SK-N-SH treated with all-trans-retinoic acid at 6 μM for 48 hours (cell line): ENCODE results near the gene P2RY8.

Experiments
- ATAC-seq: fragments of 200-7000 bp; cut with Tn5 transposase; 3 replicates; pipeline ENCODE4 v1.9.1; 2020; ENCODE audit warnings: mild to moderate bottlenecking, moderate library complexity
- ARNTL ChIP-seq: fragments of 450-650 bp; formaldehyde crosslinking; IDR thresholded peaks from 2 replicates; pipeline ENCODE4 v1.5.0; 2020; ENCODE audit warnings: low read depth, mild to moderate bottlenecking, moderate library complexity, borderline replicate concordance
- BACH2 ChIP-seq: fragments of 250-450 bp; sonication (Bioruptor Pico); IDR thresholded peaks from 2 replicates; pipeline ENCODE4 v1.9.0; 2021; ENCODE audit warnings: mild to moderate bottlenecking, borderline replicate concordance
- CSDC2 ChIP-seq: fragments of 250-450 bp; sonication (Bioruptor Pico); IDR thresholded peaks from 2 replicates; pipeline ENCODE4 v1.5.0; 2020; ENCODE audit warnings: mild to moderate bottlenecking, moderate library complexity
- ESRRG ChIP-seq: fragments of 250-450 bp; sonication (Bioruptor Pico); IDR thresholded peaks from 2 replicates; pipeline ENCODE4 v1.6.1; 2021; ENCODE audit warnings: mild to moderate bottlenecking
- GLIS3 ChIP-seq: fragments of 250-450 bp; sonication (Bioruptor Pico); IDR thresholded peaks from 2 replicates; pipeline ENCODE4 v1.5.0; 2020; ENCODE audit warnings: mild to moderate bottlenecking, moderate library complexity
- OSR1 ChIP-seq: fragments of 250-450 bp; sonication (Bioruptor Pico); IDR thresholded peaks from 2 replicates; pipeline ENCODE4 v1.8.0; 2022; ENCODE audit warnings: moderate library complexity, mild to moderate bottlenecking, inconsistent platforms
- RARB ChIP-seq: fragments of 250-450 bp; sonication (Bioruptor Pico); IDR thresholded peaks from 2 replicates; pipeline ENCODE4 v1.8.0; 2021; ENCODE audit warnings: mild to moderate bottlenecking, moderate library complexity
- TCF4 ChIP-seq: fragments of 250-450 bp; sonication (Bioruptor Pico); IDR thresholded peaks from 2 replicates; pipeline ENCODE4 v1.8.0; 2021; ENCODE audit warnings: mild to moderate bottlenecking, moderate library complexity, borderline replicate concordance
- TOX ChIP-seq: fragments of 250-450 bp; sonication (Bioruptor Pico); IDR thresholded peaks from 2 replicates; pipeline ENCODE4 v1.8.0; 2021; ENCODE audit warnings: mild to moderate bottlenecking, moderate library complexity, borderline replicate concordance
- ZFP3 ChIP-seq: fragments of 250-450 bp; sonication (Bioruptor Pico); IDR thresholded peaks from 2 replicates; pipeline ENCODE4 v1.5.0; 2020; ENCODE audit warnings: mild to moderate bottlenecking, moderate library complexity
- ZFP30 ChIP-seq: fragments of 450-650 bp; formaldehyde crosslinking; IDR thresholded peaks from 2 replicates; pipeline ENCODE4 v1.5.0; 2022; ENCODE audit warnings: mild to moderate bottlenecking, moderate library complexity
- ZNF565 ChIP-seq: fragments of 450-650 bp; formaldehyde crosslinking; conservative IDR thresholded peaks from 2 replicates; pipeline ENCODE4 v1.5.0; 2020; ENCODE audit warnings: low read depth, mild to moderate bottlenecking, moderate library complexity
- TF ChIP-seq, protein P1 (sequence below): fragments of 250-450 bp; sonication (Bioruptor Pico); IDR thresholded peaks from 2 replicates; pipeline ENCODE4 v1.5.0; 2020; ENCODE audit warnings: mild to moderate bottlenecking, moderate library complexity
- TF ChIP-seq, protein P2 (sequence below): fragments of 250-450 bp; sonication (Bioruptor Pico); IDR thresholded peaks from 2 replicates; pipeline ENCODE4 v1.5.1; 2020; ENCODE audit warnings: low read depth, mild to moderate bottlenecking, moderate library complexity
- TF ChIP-seq, protein P3 (sequence below): fragments of 250-450 bp; sonication (Bioruptor Pico); IDR thresholded peaks from 2 replicates; pipeline ENCODE4 v1.5.1; 2021; ENCODE audit warnings: mild to moderate bottlenecking, moderate library complexity
- TF ChIP-seq, protein P4 (sequence below): fragments of 250-450 bp; sonication (Bioruptor Pico); IDR thresholded peaks from 2 replicates; pipeline ENCODE4 v1.8.0; 2020; ENCODE audit warnings: mild to moderate bottlenecking, moderate library complexity, borderline replicate concordance
- TF ChIP-seq, protein P5 (sequence below): fragments of 250-450 bp; sonication (Bioruptor Pico); IDR thresholded peaks from 2 replicates; pipeline ENCODE4 v1.8.0; 2021; ENCODE audit warnings: low read depth, mild to moderate bottlenecking, moderate library complexity, borderline replicate concordance

P2RY8 gene

DNA sequence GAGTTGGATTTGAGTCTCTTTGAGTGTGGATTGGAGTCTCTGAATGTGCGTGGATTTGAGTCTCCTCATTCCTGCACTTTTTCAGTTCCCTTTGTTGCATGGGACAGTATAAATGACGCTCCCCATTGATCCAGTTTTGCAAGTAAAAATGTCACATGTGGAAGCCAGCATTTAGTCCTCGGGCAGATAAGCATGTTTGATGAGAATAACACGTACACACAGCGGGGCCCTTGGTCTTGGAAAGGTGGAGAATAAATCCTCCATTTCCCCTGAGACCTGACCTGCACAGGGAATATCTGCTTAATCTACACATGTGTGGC is 8.1 kb downstream of the P2RY8 start:
- ATAC-seq, result no peak
- no peak for TF ChIP-seq ZFP3
- no peak for TF ChIP-seq ARNTL (CRISPR knock-in tag)
- TF ChIP-seq ZNF565 (CRISPR knock-in tag), result no peak
- TF ChIP-seq GLIS3 (CRISPR knock-in tag), result no peak
- TF ChIP-seq, protein P1, sequence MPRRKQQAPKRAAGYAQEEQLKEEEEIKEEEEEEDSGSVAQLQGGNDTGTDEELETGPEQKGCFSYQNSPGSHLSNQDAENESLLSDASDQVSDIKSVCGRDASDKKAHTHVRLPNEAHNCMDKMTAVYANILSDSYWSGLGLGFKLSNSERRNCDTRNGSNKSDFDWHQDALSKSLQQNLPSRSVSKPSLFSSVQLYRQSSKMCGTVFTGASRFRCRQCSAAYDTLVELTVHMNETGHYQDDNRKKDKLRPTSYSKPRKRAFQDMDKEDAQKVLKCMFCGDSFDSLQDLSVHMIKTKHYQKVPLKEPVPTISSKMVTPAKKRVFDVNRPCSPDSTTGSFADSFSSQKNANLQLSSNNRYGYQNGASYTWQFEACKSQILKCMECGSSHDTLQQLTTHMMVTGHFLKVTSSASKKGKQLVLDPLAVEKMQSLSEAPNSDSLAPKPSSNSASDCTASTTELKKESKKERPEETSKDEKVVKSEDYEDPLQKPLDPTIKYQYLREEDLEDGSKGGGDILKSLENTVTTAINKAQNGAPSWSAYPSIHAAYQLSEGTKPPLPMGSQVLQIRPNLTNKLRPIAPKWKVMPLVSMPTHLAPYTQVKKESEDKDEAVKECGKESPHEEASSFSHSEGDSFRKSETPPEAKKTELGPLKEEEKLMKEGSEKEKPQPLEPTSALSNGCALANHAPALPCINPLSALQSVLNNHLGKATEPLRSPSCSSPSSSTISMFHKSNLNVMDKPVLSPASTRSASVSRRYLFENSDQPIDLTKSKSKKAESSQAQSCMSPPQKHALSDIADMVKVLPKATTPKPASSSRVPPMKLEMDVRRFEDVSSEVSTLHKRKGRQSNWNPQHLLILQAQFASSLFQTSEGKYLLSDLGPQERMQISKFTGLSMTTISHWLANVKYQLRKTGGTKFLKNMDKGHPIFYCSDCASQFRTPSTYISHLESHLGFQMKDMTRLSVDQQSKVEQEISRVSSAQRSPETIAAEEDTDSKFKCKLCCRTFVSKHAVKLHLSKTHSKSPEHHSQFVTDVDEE, result no peak
- TF ChIP-seq, protein P2, sequence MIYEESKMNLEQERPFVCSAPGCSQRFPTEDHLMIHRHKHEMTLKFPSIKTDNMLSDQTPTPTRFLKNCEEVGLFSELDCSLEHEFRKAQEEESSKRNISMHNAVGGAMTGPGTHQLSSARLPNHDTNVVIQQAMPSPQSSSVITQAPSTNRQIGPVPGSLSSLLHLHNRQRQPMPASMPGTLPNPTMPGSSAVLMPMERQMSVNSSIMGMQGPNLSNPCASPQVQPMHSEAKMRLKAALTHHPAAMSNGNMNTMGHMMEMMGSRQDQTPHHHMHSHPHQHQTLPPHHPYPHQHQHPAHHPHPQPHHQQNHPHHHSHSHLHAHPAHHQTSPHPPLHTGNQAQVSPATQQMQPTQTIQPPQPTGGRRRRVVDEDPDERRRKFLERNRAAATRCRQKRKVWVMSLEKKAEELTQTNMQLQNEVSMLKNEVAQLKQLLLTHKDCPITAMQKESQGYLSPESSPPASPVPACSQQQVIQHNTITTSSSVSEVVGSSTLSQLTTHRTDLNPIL, result no peak
- TF ChIP-seq, protein P3, sequence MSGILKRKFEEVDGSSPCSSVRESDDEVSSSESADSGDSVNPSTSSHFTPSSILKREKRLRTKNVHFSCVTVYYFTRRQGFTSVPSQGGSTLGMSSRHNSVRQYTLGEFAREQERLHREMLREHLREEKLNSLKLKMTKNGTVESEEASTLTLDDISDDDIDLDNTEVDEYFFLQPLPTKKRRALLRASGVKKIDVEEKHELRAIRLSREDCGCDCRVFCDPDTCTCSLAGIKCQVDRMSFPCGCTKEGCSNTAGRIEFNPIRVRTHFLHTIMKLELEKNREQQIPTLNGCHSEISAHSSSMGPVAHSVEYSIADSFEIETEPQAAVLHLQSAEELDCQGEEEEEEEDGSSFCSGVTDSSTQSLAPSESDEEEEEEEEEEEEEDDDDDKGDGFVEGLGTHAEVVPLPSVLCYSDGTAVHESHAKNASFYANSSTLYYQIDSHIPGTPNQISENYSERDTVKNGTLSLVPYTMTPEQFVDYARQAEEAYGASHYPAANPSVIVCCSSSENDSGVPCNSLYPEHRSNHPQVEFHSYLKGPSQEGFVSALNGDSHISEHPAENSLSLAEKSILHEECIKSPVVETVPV (CRISPR knock-in tag), result no peak
- TF ChIP-seq CSDC2 (CRISPR knock-in tag), result no peak
- TF ChIP-seq BACH2 (CRISPR knock-in tag), result no peak
- no peak for TF ChIP-seq ESRRG
- TF ChIP-seq TOX (CRISPR knock-in tag), result no peak

DNA sequence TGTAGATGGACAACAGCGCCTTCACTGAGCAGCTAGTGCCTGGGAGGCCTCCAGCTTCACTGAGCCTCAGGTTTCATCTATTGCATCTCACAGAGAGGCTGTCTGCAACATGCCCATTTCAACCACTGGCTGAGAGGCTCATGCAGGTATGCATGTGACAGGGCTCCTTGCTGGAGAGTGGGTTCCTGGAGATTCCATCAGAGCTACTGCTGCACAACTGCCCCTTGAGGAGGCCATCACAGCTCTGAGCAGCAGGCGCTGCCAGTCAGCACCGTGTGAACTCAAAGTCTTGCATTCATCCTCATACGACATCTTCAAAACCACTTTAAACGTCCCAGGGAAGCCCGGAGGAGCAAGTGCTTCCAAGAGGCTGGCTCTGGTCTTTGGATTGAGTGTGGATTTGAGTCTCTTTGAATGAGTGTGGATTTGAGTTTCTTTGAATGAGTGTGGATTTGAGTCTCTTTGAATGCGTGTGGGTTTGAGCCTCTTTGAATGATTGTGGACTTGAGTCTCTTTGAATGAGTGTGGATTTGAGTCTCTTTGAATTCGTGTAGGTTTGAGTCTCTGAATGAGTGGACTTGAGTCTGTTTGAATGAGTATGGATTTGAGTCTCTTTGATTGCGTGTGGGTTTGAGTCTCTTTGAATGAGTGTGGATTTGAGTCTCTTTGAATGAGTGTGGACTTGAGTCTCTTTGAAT is 8.7 kb downstream of the P2RY8 start:
- ATAC-seq, result no peak
- no peak for TF ChIP-seq BACH2 (CRISPR knock-in tag)
- no peak for TF ChIP-seq TOX (CRISPR knock-in tag)
- no peak for TF ChIP-seq ZFP30

DNA sequence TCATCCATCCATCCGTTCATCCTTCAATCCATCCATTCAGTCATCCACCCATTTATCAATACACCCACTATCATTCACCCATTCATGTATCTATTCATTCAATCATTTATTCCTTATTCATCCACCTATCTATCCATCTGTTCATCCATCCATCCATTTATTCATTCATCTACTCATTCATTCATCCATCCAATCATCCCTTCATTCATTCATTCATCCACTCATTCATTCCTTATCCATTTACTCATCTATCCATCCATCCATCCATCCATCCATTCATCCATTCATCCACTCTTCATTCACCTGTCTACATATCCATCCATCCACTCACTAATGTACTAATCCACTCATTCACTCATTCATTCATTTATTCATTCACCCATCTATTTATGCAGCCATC is 9.5 kb downstream of the P2RY8 start:
- TF ChIP-seq, protein P1, result no peak
- TF ChIP-seq RARB (no peak), CSDC2 (CRISPR knock-in tag) (no peak), TCF4 (no peak), ARNTL (CRISPR knock-in tag) (no peak), ESRRG (no peak), ZNF565 (CRISPR knock-in tag) (no peak), ZFP30 (no peak), BACH2 (CRISPR knock-in tag) (no peak), OSR1 (CRISPR knock-in tag) (no peak)
- TF ChIP-seq, protein P4, sequence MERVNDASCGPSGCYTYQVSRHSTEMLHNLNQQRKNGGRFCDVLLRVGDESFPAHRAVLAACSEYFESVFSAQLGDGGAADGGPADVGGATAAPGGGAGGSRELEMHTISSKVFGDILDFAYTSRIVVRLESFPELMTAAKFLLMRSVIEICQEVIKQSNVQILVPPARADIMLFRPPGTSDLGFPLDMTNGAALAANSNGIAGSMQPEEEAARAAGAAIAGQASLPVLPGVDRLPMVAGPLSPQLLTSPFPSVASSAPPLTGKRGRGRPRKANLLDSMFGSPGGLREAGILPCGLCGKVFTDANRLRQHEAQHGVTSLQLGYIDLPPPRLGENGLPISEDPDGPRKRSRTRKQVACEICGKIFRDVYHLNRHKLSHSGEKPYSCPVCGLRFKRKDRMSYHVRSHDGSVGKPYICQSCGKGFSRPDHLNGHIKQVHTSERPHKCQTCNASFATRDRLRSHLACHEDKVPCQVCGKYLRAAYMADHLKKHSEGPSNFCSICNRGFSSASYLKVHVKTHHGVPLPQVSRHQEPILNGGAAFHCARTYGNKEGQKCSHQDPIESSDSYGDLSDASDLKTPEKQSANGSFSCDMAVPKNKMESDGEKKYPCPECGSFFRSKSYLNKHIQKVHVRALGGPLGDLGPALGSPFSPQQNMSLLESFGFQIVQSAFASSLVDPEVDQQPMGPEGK (CRISPR knock-in tag), result no peak
- TF ChIP-seq, protein P3 (CRISPR knock-in tag), result no peak
- TF ChIP-seq, protein P5, sequence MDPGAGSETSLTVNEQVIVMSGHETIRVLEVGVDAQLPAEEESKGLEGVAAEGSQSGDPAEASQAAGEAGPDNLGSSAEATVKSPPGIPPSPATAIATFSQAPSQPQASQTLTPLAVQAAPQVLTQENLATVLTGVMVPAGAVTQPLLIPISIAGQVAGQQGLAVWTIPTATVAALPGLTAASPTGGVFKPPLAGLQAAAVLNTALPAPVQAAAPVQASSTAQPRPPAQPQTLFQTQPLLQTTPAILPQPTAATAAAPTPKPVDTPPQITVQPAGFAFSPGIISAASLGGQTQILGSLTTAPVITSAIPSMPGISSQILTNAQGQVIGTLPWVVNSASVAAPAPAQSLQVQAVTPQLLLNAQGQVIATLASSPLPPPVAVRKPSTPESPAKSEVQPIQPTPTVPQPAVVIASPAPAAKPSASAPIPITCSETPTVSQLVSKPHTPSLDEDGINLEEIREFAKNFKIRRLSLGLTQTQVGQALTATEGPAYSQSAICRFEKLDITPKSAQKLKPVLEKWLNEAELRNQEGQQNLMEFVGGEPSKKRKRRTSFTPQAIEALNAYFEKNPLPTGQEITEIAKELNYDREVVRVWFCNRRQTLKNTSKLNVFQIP (CRISPR knock-in tag), result no peak
- no peak for ATAC-seq
